Measurements from ENCODE around the gene MYDGF. TPM values are rescaled to one million over a fixed set of nuclear protein-coding genes. Genes with fewer than 3 reads are reported as not detected.

Gene MYDGF
- total RNA-seq, 1 donor from 2014 or later = 23.4 TPM

GRCh38 chr19:4673726-4674125 is 3.6 kb upstream of the MYDGF start:
- Mint-ChIP-seq H3K36me3 (peaks cover 1% of the 10 kb centered on the region), H3K27me3 (ENCODE audit: insufficient read depth, low read depth) (peaks cover 8% of the 10 kb centered on the region), H3K9me3 (no peaks in the 10 kb centered on the region), H3K4me3 (no peak overlapping the region), H3K27ac (no peak overlapping the region), H3K4me1 (peaks cover 34% of the 10 kb centered on the region)
- Histone ChIP-seq H3K4me3 (no peak overlapping the region), H3K79me2 (ENCODE audit: low read depth) (peaks cover 13% of the 10 kb centered on the region), H3K4me1 (peaks cover 3% of the 10 kb centered on the region), H3K4me2 (no peak overlapping the region), H3K9me3 (ENCODE audit: low read depth) (no peaks in the 10 kb centered on the region), H3F3A (ENCODE audit: low read depth) (peaks cover 41% of the 10 kb centered on the region), H3K27me3 (no peaks in the 10 kb centered on the region), H4K20me1 (ENCODE audit: low read depth) (no peaks in the 10 kb centered on the region), H3K27ac (no peak overlapping the region), H2AFZ (replicated peaks) (no peak overlapping the region), H3K9ac (no peak overlapping the region), H3K36me3 (no peaks in the 10 kb centered on the region)
- no peak for DNase-seq (ENCODE audit: low spot score)
- TF ChIP-seq, protein P1, sequence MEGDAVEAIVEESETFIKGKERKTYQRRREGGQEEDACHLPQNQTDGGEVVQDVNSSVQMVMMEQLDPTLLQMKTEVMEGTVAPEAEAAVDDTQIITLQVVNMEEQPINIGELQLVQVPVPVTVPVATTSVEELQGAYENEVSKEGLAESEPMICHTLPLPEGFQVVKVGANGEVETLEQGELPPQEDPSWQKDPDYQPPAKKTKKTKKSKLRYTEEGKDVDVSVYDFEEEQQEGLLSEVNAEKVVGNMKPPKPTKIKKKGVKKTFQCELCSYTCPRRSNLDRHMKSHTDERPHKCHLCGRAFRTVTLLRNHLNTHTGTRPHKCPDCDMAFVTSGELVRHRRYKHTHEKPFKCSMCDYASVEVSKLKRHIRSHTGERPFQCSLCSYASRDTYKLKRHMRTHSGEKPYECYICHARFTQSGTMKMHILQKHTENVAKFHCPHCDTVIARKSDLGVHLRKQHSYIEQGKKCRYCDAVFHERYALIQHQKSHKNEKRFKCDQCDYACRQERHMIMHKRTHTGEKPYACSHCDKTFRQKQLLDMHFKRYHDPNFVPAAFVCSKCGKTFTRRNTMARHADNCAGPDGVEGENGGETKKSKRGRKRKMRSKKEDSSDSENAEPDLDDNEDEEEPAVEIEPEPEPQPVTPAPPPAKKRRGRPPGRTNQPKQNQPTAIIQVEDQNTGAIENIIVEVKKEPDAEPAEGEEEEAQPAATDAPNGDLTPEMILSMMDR (IDR thresholded peaks at IDR 0.05) = no peak
- TF ChIP-seq EZH2phosphoT487 (IDR thresholded peaks at IDR 0.05) (no peak), EZH2 (IDR thresholded peaks at IDR 0.05) (no peak)

DNA sequence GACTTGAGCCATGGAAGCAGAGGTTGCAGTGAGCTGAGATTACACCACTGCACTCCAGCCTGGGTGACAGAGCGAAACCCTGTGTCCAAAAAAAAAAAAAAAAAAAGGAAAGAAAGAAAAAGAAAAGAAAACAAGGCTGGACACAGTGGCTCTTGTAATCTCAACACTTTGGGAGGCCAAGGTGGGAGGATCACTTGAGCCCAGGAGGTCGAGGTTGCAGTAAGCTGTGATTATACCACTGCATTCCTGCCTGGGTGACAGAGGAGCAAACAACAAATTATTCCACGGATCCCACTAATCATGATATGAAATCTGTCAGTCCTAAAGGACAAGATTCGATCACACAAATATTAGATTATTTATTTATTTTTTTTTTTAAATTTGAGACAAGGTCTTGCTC is 3.1 kb upstream of the MYDGF start:
- Histone ChIP-seq H3K36me3 (no peaks in the 10 kb centered on the region), H3F3A (ENCODE audit: low read depth) (peaks cover 39% of the 10 kb centered on the region), H3K79me2 (ENCODE audit: low read depth) (peaks cover 18% of the 10 kb centered on the region), H4K20me1 (ENCODE audit: low read depth) (no peaks in the 10 kb centered on the region), H3K9ac (no peak overlapping the region), H3K4me3 (no peak overlapping the region), H3K4me2 (no peak overlapping the region), H3K9me3 (ENCODE audit: low read depth) (no peaks in the 10 kb centered on the region), H3K27ac (no peak overlapping the region), H3K4me1 (peaks cover 3% of the 10 kb centered on the region), H2AFZ (replicated peaks) (no peak overlapping the region), H3K27me3 (no peaks in the 10 kb centered on the region)
- peaks cover 37% of the 10 kb centered on the region for H3K4me1 Mint-ChIP-seq
- peak overlapping the region; percentile 18 for H3K4me3 Mint-ChIP-seq
- no peak for DNase-seq (ENCODE audit: low spot score)
- H3K9me3 Mint-ChIP-seq = no peaks in the 10 kb centered on the region
- TF ChIP-seq EZH2phosphoT487 (IDR thresholded peaks at IDR 0.05) (no peak), EZH2 (IDR thresholded peaks at IDR 0.05) (no peak)
- TF ChIP-seq, protein P1 (IDR thresholded peaks at IDR 0.05) = no peak
- H3K36me3 Mint-ChIP-seq = peaks cover 2% of the 10 kb centered on the region
- peaks cover 8% of the 10 kb centered on the region for H3K27me3 Mint-ChIP-seq (ENCODE audit: insufficient read depth, low read depth)
- H3K27ac Mint-ChIP-seq = no peak overlapping the region

DNA sequence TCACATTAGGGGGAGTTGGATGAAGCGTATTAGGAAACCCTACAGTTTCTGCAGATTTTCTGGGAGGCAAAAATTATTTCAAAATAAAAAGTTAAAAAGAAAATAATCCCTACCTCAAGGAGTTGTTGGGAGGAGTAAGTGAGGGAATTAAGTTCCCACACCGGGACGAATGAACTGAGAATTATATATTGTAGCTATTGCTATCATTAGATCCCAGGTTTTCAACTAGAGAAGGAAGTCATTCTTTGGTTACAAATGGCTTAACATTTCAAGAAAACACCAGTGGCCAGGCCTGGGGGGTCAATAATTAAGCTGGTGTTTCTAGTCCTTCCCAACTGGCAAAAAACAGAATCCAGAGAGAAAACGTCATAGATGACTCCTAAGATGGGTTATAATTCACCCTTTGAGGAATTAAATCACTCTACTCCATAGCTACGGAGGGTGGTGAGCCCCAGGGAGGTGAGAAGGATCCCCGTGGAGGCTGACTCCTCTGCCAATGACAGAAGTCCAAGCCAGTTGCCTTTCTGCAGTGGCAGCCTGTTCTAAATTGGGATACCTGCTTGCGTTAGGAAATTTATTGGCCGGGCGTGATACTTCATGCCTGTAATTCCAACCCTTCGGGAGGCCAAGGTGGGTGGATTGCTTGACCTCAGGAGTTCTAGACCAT is 1.2 kb upstream of the MYDGF start:
- Histone ChIP-seq H2AFZ (replicated peaks) (no peak overlapping the region), H3K4me2 (no peak overlapping the region), H3K4me3 (no peak overlapping the region), H3K9ac (no peak overlapping the region), H3K4me1 (peaks cover 3% of the 10 kb centered on the region), H4K20me1 (ENCODE audit: low read depth) (no peaks in the 10 kb centered on the region), H3K27me3 (no peaks in the 10 kb centered on the region), H3K36me3 (no peaks in the 10 kb centered on the region), H3K9me3 (ENCODE audit: low read depth) (no peaks in the 10 kb centered on the region), H3K79me2 (ENCODE audit: low read depth) (peaks cover 21% of the 10 kb centered on the region), H3F3A (ENCODE audit: low read depth) (peaks cover 27% of the 10 kb centered on the region), H3K27ac (no peak overlapping the region)
- Mint-ChIP-seq H3K27me3 (ENCODE audit: insufficient read depth, low read depth) (peaks cover 4% of the 10 kb centered on the region), H3K9me3 (no peaks in the 10 kb centered on the region), H3K27ac (no peak overlapping the region), H3K4me3 (peak overlapping the region; percentile 84), H3K36me3 (peaks cover 5% of the 10 kb centered on the region), H3K4me1 (peaks cover 30% of the 10 kb centered on the region)
- TF ChIP-seq EZH2phosphoT487 (IDR thresholded peaks at IDR 0.05) (no peak), EZH2 (IDR thresholded peaks at IDR 0.05) (no peak)
- TF ChIP-seq, protein P1 (IDR thresholded peaks at IDR 0.05) = no peak
- DNase-seq (ENCODE audit: low spot score) = no peak
